CD4-positive, alpha-beta T cell (primary cell): ENCODE measurements around the gene PPP4R4. TPM values are rescaled to one million over a fixed set of nuclear protein-coding genes. Genes with fewer than 3 reads are reported as not detected.

Source experiments
- ATAC-seq: fragments of 200-7000 bp; cut with Tn5 transposase; one replicate; pipeline ENCODE4 v1.10.0; 2022; ENCODE audit warnings: mild to moderate bottlenecking; ENCODE audit not compliant: poor library complexity
- CTCF ChIA-PET: fragments of 350-600 bp; sonication (Branson Sonifier 250); formaldehyde crosslinking; loops from one replicate; lab custom pipeline; 2021; ENCODE audit warnings: antibody characterized with exemption, inconsistent platforms; lab: Charles Lee
- POLR2A ChIA-PET: fragments of 350-600 bp; sonication (Branson Sonifier 250); formaldehyde crosslinking; loops from one replicate; lab custom pipeline; 2021; ENCODE audit warnings: antibody characterized with exemption, inconsistent platforms; lab: Charles Lee
- DNase-seq, 14 experiments: peaks; one replicate each; pipeline ENCODE4 v3.0.0-alpha.2; 2013 to 2020; ENCODE audit warnings: mixed read lengths in 2 of 14
- H3K27ac ChIP-seq, 2 donors: one replicate each; pipeline versions ENCODE4 v1.5.1 to v1.7.0; 2013; ENCODE audit warnings: low read length in 2 of 2, low read depth in 1 of 2, mild to moderate bottlenecking in 1 of 2
- H3K27me3 ChIP-seq, 2 experiments: 1 replicate in 1 of 2; 2 replicates in 1 of 2; pipeline versions ENCODE4 v1.6.1 to v1.7.0; 2013; ENCODE audit warnings: low read length in 2 of 2, control low read depth in 1 of 2, mild to moderate bottlenecking in 1 of 2, moderate library complexity in 1 of 2; ENCODE audit not compliant: insufficient read depth in 2 of 2, control insufficient read depth in 1 of 2
- H3K36me3 ChIP-seq: one replicate; pipeline ENCODE4 v1.6.1; 2013; ENCODE audit warnings: low read length, control low read depth; ENCODE audit not compliant: insufficient read depth
- H3K4me1 ChIP-seq: one replicate; pipeline ENCODE4 v1.6.1; 2013; ENCODE audit warnings: low read length, control low read depth; ENCODE audit not compliant: insufficient read depth
- H3K4me3 ChIP-seq: one replicate; pipeline ENCODE4 v1.5.1; 2013; ENCODE audit warnings: mild to moderate bottlenecking, low read length, moderate library complexity
- H3K9me3 ChIP-seq, 2 experiments: 1 replicate in 1 of 2; 2 replicates in 1 of 2; pipeline versions ENCODE4 v1.6.1 to v1.7.0; 2013; ENCODE audit warnings: low read length in 2 of 2, mild to moderate bottlenecking in 2 of 2, control low read depth in 1 of 2, moderate library complexity in 1 of 2; ENCODE audit not compliant: control insufficient read depth in 1 of 2, insufficient read depth in 1 of 2
- H3K27ac Mint-ChIP-seq: one replicate; pipeline ENCODE4 v1.8.0; 2020; ENCODE audit warnings: mixed read lengths
- H3K27me3 Mint-ChIP-seq: one replicate; pipeline ENCODE4 v1.8.0; 2021; ENCODE audit warnings: mixed read lengths
- H3K36me3 Mint-ChIP-seq: one replicate; pipeline ENCODE4 v1.8.0; 2021; ENCODE audit warnings: low read depth, mixed read lengths
- H3K4me1 Mint-ChIP-seq: one replicate; pipeline ENCODE4 v1.8.0; 2021; ENCODE audit warnings: low read depth, mixed read lengths
- H3K4me3 Mint-ChIP-seq: one replicate; pipeline ENCODE4 v1.8.0; 2020; ENCODE audit warnings: mild to moderate bottlenecking, mixed read lengths
- H3K9me3 Mint-ChIP-seq: one replicate; pipeline ENCODE4 v1.8.0; 2020; ENCODE audit warnings: mixed read lengths
- CTCF ChIP-seq: fragments of 200-600 bp; IDR thresholded peaks from one replicate; pipeline ENCODE4 v1.8.0; 2022; ENCODE audit warnings: antibody characterized with exemption, mild to moderate bottlenecking
- intact Hi-C, 2 experiments: fragments of 100-400 bp; cut with DNase I in 1 of 2; cut with micrococcal nuclease in 1 of 2; formaldehyde crosslinking; loops; one replicate each; pipeline versions ENCODE4 v1.15.1 to v1.9.0; 2023 to 2025; cut with DNase I, micrococcal nuclease
- total RNA-seq, 174 experiments: library from RNA in 2 of 174; stranded (reverse) in 2 of 174; gene quantifications; one replicate each; pipeline ENCODE4 v1.2.3 and lab custom pipeline; 2021 to 2026

Gene PPP4R4
- total RNA-seq, 2 experiments from 2014 or later = 3.5 to 4.3 TPM

- H3K27ac Mint-ChIP-seq = no peak overlapping the region
- H3K4me3 Mint-ChIP-seq = no peak overlapping the region
- H3K27me3 Mint-ChIP-seq = peaks cover 48% of the 10 kb centered on the region
- peaks cover 0 to 14% of the 10 kb centered on the region in 2 experiments for H3K27me3 ChIP-seq
- H3K36me3 Mint-ChIP-seq = no peaks in the 10 kb centered on the region
- DNase-seq = no peak
- no peak overlapping the region for H3K4me3 ChIP-seq
- ChIA-PET POLR2A (no interaction called here), CTCF (no interaction called here)
- H3K36me3 ChIP-seq = no peaks in the 10 kb centered on the region
- H3K4me1 ChIP-seq = no peaks in the 10 kb centered on the region
- H3K9me3 ChIP-seq = peaks cover 0 to 5% of the 10 kb centered on the region in 2 experiments
- TF ChIP-seq CTCF = no peak
- no peak for ATAC-seq
- H3K9me3 Mint-ChIP-seq = peaks cover 5% of the 10 kb centered on the region
- no peak overlapping the region for H3K27ac ChIP-seq
- H3K4me1 Mint-ChIP-seq = no peaks in the 10 kb centered on the region
- intact Hi-C loops = no loop called here
Measured at GRCh38 chr14:94193776-94194175, 19.7 kb downstream of the PPP4R4 start.

- H3K9me3 Mint-ChIP-seq = peaks cover 5% of the 10 kb centered on the region
- no peaks in the 10 kb centered on the region for H3K4me1 ChIP-seq
- peaks cover 0 to 8% of the 10 kb centered on the region in 2 experiments for H3K27me3 ChIP-seq
- H3K9me3 ChIP-seq = peaks cover 0 to 15% of the 10 kb centered on the region in 2 experiments
- H3K27ac ChIP-seq = no peak overlapping the region
- no peaks in the 10 kb centered on the region for H3K36me3 ChIP-seq
- no peak for TF ChIP-seq CTCF
- no peak overlapping the region for H3K27ac Mint-ChIP-seq
- DNase-seq (no peak), ATAC-seq (no peak)
- H3K4me3 ChIP-seq = no peak overlapping the region
- intact Hi-C loops = no loop called here
- H3K27me3 Mint-ChIP-seq = peaks cover 38% of the 10 kb centered on the region
- H3K4me1 Mint-ChIP-seq = no peaks in the 10 kb centered on the region
- CTCF ChIA-PET = no interaction called here
- no peaks in the 10 kb centered on the region for H3K36me3 Mint-ChIP-seq
- POLR2A ChIA-PET = no interaction called here
- no peak overlapping the region for H3K4me3 Mint-ChIP-seq
Measured at GRCh38 chr14:94196057-94196456, 21.9 kb downstream of the PPP4R4 start.

- ATAC-seq (no peak), DNase-seq (no peak)
- POLR2A ChIA-PET = no interaction called here
- peaks cover 47% of the 10 kb centered on the region for H3K27me3 Mint-ChIP-seq
- no peaks in the 10 kb centered on the region for H3K4me1 Mint-ChIP-seq
- no peaks in the 10 kb centered on the region for H3K4me1 ChIP-seq
- H3K27ac Mint-ChIP-seq = no peak overlapping the region
- peaks cover 0 to 15% of the 10 kb centered on the region in 2 experiments for H3K27me3 ChIP-seq
- H3K36me3 ChIP-seq = no peaks in the 10 kb centered on the region
- CTCF ChIA-PET = no interaction called here
- peaks cover 0 to 10% of the 10 kb centered on the region in 2 experiments for H3K9me3 ChIP-seq
- no peak overlapping the region for H3K27ac ChIP-seq
- no peaks in the 10 kb centered on the region for H3K9me3 Mint-ChIP-seq
- intact Hi-C loops = no loop called here
- TF ChIP-seq CTCF = no peak
- no peaks in the 10 kb centered on the region for H3K36me3 Mint-ChIP-seq
- no peak overlapping the region for H3K4me3 ChIP-seq
- no peak overlapping the region for H3K4me3 Mint-ChIP-seq
Measured at GRCh38 chr14:94203473-94204210, 29.5 kb downstream of the PPP4R4 start.
